Osteocyte (in vitro differentiated cells): Measurements from ENCODE around the gene GMDS. TPM values are rescaled to one million over a fixed set of nuclear protein-coding genes. Genes with fewer than 3 reads are reported as not detected.

Experiments used
- DNase-seq: peaks from one replicate; pipeline ENCODE4 v3.0.0; 2021; ENCODE audit warnings: mixed read lengths; ENCODE audit not compliant: unreplicated experiment; ENCODE audit errors: extremely low spot score
- H3K27ac Mint-ChIP-seq: one replicate; pipeline ENCODE4 v1.8.0; 2021; ENCODE audit warnings: mild to moderate bottlenecking, mixed read lengths; ENCODE audit not compliant: unreplicated experiment
- H3K27me3 Mint-ChIP-seq: one replicate; pipeline ENCODE4 v1.8.0; 2021; ENCODE audit warnings: mixed read lengths; ENCODE audit not compliant: unreplicated experiment
- H3K36me3 Mint-ChIP-seq: one replicate; pipeline ENCODE4 v1.8.0; 2021; ENCODE audit warnings: mixed read lengths; ENCODE audit not compliant: unreplicated experiment
- H3K4me1 Mint-ChIP-seq: one replicate; pipeline ENCODE4 v1.8.0; 2021; ENCODE audit warnings: mixed read lengths; ENCODE audit not compliant: unreplicated experiment
- H3K4me3 Mint-ChIP-seq: one replicate; pipeline ENCODE4 v1.8.0; 2021; ENCODE audit warnings: mild to moderate bottlenecking, moderate library complexity, mixed read lengths; ENCODE audit not compliant: unreplicated experiment
- H3K9me3 Mint-ChIP-seq: one replicate; pipeline ENCODE4 v1.8.0; 2021; ENCODE audit warnings: mixed read lengths; ENCODE audit not compliant: unreplicated experiment
- CTCF ChIP-seq: fragments of 200-600 bp; sonication (generic); IDR thresholded peaks from 2 replicates; pipeline ENCODE4 v1.5.0; 2021; ENCODE audit warnings: antibody characterized with exemption, mild to moderate bottlenecking, moderate library complexity
- total RNA-seq: library from RNA; stranded (reverse); gene quantifications from 2 replicates; pipeline ENCODE4 v1.2.1, GENCODE V29; 2021

GMDS gene
- total RNA-seq, 1 donor from 2014 or later, result 30.7 TPM

- peaks cover 8% of the 10 kb centered on the region for H3K36me3 Mint-ChIP-seq
- H3K27ac Mint-ChIP-seq, result no peak overlapping the region
- H3K4me1 Mint-ChIP-seq, result peaks cover 8% of the 10 kb centered on the region
- H3K27me3 Mint-ChIP-seq, result no peaks in the 10 kb centered on the region
- H3K4me3 Mint-ChIP-seq, result no peak overlapping the region
- H3K9me3 Mint-ChIP-seq, result no peaks in the 10 kb centered on the region
- no peak for TF ChIP-seq CTCF
- no peak for DNase-seq
Measured at GRCh38 chr6:1923449-1923848, 322.0 kb downstream of the GMDS start.

GRCh38 chr6:1917626-1918371, 327.6 kb downstream of the GMDS start:
- Mint-ChIP-seq H3K27ac (peak overlapping the region; percentile 74), H3K4me3 (no peak overlapping the region), H3K4me1 (peaks cover 32% of the 10 kb centered on the region), H3K36me3 (no peaks in the 10 kb centered on the region), H3K9me3 (no peaks in the 10 kb centered on the region), H3K27me3 (no peaks in the 10 kb centered on the region)
- TF ChIP-seq CTCF, result no peak
- no peak for DNase-seq

- peak overlapping the region; percentile 74 for H3K27ac Mint-ChIP-seq
- DNase-seq, result no peak
Measured at GRCh38 chr6:1916334-1917070, 328.9 kb downstream of the GMDS start.

GRCh38 chr6:1915226-1915625, 330.2 kb downstream of the GMDS start:
- Mint-ChIP-seq H3K4me3 (no peak overlapping the region), H3K27ac (no peak overlapping the region), H3K36me3 (no peaks in the 10 kb centered on the region), H3K4me1 (peaks cover 51% of the 10 kb centered on the region), H3K27me3 (no peaks in the 10 kb centered on the region), H3K9me3 (no peaks in the 10 kb centered on the region)
- DNase-seq, result no peak
- TF ChIP-seq CTCF, result no peak

More at GRCh38 chr6:1916334-1917070, 328.9 kb downstream of the GMDS start:
- Mint-ChIP-seq H3K36me3 (no peaks in the 10 kb centered on the region), H3K4me1 (peaks cover 41% of the 10 kb centered on the region), H3K4me3 (no peak overlapping the region), H3K27me3 (no peaks in the 10 kb centered on the region), H3K9me3 (no peaks in the 10 kb centered on the region)
- TF ChIP-seq CTCF, result no peak

- Mint-ChIP-seq H3K27ac (peak overlapping the region; percentile 58), H3K27me3 (no peaks in the 10 kb centered on the region), H3K9me3 (no peaks in the 10 kb centered on the region), H3K4me3 (no peak overlapping the region), H3K36me3 (no peaks in the 10 kb centered on the region), H3K4me1 (peaks cover 62% of the 10 kb centered on the region)
- DNase-seq, result no peak
- no peak for TF ChIP-seq CTCF
Measured at GRCh38 chr6:1913577-1913976, 331.8 kb downstream of the GMDS start.
